GM21390 (cell line): ENCODE results near the gene FAM186B.
"Not testable (repeated sequence)": the region's sequence is repeated elsewhere in the genome, so short reads cannot be mapped to it uniquely, and the experiment has no call there.

ENCODE experiments used
- ATAC-seq: cut with Tn5 transposase; IDR thresholded peaks from one replicate; pipeline ENCODE4 v1.9.1; 2021; ENCODE audit not compliant: unreplicated experiment

FAM186B gene, protein sequence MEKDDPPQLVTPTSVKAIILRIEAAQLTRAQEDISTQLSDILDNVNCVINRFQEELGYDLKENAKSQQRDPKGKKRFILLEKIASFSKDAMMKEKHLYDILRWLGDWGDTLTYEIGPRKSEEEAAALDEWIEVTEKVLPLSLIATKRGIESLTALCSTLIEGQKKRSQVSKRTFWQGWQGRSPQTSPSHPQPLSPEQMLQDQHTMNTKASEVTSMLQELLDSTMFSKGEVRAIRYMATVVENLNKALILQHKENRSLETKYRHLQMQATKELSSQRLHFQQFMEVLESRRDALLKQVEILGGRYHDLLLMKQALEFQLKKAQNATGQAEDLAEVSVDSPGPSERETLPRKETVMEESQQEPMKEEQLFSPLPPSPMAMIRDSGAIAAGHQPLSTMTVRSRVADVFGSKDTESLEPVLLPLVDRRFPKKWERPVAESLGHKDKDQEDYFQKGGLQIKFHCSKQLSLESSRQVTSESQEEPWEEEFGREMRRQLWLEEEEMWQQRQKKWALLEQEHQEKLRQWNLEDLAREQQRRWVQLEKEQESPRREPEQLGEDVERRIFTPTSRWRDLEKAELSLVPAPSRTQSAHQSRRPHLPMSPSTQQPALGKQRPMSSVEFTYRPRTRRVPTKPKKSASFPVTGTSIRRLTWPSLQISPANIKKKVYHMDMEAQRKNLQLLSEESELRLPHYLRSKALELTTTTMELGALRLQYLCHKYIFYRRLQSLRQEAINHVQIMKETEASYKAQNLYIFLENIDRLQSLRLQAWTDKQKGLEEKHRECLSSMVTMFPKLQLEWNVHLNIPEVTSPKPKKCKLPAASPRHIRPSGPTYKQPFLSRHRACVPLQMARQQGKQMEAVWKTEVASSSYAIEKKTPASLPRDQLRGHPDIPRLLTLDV

GRCh38 chr12:49605539-49605938, at the start of gene FAM186B:
Gene FAM186B, minus strand, starts transcription at chr12:49605639. Its CDS starts 162 bp downstream, at chr12:49605477.
- ATAC-seq = not testable (repeated sequence)

- no peak for ATAC-seq
These were observed 49.3 kb upstream of the FAM186B start for GRCh38 chr12:49654715-49655114.

DNA sequence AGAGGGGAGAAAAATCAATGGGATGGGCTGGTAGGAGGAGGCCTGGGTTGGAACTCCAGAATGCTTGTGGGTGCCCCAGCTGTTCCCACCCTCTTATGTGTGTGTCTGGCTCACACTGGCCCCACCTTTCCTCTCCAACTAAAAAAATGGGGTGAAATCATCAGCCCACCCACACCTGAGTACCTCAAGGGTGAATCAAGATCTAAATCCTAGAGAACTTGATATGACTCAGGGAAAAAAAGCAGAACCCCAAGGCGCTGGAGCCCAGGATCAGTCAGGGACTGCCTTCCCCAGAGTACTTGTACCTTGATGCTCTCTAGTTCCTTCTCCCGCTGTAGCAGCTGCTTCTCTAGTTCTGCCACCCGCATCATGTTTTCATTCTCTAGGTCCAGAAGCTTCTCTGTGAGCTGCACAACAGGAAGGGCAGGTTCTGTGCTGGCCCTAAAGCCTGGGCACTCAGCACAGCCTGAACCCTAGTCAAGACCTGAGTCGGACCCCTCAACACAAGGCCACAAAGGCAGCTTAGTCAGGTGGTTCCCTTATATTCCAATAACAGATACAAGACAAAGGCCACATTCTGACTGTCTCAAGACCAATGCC, 47.6 kb upstream of the FAM186B start:
- ATAC-seq = no peak

DNA sequence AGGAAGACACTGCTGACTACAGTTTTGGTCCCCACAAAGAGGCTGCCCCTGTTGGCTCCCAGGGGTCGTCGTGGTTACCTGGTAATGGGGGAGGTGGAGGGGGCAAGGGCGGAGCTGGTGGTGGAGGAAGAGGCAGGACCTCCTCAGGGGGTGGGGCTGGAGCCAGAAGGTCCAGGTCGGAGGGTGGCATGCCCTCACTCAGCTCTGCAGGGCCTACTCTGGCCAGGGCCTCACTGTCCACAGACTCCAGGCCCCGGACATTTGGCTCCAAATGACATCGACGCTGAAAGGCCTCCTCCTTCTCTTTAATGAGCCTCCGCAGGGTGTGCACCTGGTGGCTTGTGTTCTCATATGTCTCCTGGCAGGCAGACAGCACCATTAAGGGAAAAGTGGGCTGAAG, 46.4 kb upstream of the FAM186B start:
- ATAC-seq = no peak

DNA sequence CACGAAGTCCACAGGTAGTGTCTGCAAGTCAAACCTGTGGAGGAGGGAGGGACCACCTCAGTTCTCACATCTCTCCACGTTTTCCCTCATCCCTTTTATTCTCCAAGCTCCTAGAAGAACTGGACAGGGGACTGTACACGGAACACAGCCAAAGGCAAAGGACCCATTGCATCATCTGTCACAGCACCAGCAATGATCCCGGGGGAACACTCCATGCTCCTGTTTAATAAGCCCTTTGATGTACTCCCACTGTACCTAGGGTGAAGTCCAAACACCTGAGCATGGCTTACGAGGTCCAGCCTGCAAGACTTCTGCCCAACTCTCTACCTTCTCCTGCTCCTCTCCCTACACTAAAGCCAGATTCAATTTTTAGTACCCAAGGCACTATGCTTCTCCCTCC, 44.5 kb upstream of the FAM186B start:
- ATAC-seq = no peak

DNA sequence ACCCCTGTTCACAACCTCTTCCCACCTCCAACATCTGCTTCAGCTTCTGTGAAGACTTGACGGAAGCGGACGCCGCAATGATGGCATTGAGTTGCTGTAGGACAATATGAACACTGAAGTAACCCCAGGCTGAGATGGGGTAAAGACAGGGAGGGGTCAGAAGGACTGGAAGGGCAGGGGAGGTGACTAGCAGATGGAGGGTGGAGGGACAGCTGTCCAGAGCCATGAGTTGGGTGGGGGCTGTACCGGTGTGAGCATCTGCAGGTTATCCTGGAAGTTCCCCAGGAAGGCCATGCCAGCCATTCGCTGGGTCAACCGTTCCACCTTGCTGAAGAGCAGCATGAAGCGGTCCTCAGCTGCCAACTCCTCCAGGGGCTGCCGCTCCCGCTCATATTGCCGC, 44.0 kb upstream of the FAM186B start:
- no peak for ATAC-seq

GRCh38 chr12:49648712-49649003, 43.2 kb upstream of the FAM186B start:
- no peak for ATAC-seq

GRCh38 chr12:49647827-49648711, 42.6 kb upstream of the FAM186B start:
- ATAC-seq = no peak

DNA sequence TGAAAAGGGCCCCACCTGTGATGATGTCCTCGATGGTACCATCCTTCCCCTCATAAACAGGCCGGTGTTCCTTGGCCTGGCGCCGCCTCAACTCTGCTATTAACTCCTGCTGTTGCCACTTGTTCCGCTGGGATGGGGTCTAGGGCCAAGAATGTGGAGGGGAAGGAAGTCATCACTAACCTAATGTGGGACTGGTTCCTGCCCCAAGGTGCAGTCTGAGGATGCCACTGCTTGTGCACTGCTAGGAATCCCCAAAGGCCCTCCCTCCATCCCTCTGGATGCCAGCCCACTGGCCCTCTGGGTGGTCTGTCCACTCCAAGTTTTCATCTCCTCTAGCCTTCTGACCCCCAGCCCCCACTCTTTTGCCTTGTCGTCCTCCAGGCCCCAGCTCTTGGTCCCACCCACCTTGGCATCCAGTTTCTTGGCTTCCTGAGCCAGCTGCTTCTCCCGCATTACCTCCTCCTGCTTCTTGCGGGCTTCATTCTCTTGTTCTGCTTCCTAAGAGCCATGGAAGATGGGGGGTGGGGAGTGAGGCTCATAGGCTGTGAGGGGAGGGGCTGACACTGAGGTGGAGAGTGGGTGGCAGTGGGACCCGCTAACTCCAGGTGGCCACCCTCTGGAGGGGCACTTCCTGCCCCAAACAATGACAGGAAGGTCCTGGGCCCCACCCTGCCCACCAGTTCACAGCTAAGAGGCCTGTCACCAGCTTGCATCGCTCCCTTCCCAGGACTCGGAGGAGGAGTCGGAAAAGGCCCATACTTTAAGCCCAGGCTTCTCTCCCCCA, 41.6 kb upstream of the FAM186B start:
- ATAC-seq = no peak

DNA sequence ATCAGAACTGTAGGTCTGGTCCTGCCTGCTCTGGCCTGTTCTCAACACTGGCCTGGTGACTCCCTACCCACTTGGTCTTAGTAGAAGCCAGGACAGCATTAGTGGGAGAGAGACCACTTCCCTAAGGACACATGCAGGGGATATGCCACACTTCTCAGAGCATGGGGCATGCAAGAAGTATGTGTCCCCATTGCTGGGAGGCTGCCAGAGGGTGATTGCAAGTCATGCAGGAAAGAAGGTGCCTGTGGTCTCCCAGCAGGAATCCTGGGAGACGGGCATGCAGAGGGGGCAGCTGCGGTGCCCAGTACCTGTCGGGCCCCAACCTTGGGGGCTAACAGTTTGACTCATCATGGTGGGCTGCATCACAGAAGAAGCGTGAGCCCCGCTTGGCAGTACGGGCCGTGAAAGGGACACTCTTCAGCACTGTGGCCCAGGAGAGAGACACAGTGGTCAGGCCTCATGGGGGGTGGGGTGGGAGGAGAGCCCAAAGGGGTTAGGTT, 40.9 kb upstream of the FAM186B start:
- no peak for ATAC-seq

DNA sequence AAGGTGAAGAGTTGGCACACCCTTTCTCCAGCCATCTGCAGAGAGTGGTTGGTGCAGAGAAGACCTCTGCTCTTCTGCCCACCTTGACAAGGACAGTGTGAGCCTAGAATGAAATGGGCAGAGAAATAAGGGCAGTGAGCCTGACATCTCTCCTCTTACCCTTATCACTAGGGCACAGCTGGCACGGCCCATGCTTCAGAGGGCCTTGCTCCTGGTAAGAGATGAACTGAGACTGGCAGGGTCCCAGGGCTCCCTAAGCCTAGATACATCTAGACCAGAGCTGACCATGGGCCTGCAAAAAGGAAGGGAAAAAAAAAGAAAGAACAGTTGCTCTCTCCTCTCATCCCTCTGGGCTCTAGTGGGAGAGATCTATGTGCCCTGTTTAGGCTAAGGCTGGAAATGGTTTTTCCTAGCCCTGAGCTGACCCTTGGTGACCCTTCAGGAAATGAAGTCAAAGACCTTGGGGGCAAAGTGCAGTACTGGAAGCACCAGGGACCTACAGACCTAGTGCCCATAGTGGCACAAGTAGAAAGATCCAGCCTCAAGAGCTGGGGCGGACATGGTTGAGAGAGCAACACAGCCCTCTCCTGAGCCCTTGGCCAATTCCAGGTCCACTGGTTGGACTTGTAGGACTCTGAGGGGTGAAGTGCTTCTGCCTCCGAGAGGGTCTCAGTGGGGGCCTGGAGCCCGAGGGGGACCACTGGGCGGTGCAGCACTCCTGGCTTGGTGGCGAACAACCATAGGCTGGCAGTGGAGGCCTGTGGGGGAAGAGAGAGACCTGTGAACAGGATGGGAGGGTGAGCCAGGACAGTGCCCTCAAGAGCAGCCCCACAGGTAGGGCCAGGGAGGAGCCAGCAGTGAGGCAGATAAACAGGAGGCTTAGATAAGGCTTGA, 40.0 kb upstream of the FAM186B start:
- ATAC-seq = no peak

DNA sequence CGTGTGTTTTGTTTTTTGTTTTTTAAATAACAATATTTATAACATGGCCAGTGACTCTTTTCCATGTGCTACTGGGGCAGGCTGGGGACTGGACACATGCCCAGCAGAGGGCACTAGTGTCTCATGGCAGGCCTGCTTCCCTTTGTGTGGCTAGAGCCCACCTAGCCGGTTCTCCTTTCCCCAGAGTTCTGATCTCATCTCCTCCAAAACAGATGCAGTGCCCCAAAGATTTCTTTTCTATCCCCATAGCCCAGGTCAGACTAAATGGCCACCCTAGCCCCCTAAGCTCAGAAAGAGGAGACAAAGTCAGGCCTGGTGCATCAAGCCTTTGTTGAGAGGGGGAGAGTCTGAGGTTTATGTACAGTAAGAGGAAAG, 39.2 kb upstream of the FAM186B start:
- ATAC-seq = no peak

- ATAC-seq = no peak
These were observed 38.7 kb upstream of the FAM186B start for GRCh38 chr12:49643961-49644619.

GRCh38 chr12:49643135-49643534, 37.7 kb upstream of the FAM186B start:
- no peak for ATAC-seq

DNA sequence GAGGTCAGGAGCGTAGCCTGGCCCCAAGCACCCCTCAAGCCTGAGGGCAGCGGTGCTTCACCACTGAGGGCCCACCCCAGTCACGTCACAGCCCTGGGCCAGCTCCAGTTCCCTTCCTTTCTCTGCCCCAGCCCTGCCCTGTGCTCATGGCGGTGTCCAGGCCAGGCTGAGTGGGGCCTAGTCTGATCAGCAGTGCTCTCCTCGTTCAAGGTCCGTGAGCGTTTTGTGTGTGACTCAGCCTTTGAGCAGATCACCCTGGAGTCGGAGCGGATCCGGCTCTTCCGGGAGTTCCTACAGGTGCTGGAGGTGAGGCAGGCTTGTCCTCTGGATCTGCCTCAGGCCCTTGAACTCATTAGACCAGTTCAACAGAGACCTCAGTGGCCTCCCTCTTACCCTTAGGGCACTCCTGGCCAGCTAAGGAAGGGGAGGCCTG, 36.9 kb upstream of the FAM186B start:
- no peak for ATAC-seq

- ATAC-seq = no peak
These were observed 36.4 kb upstream of the FAM186B start for GRCh38 chr12:49641748-49642369.

DNA sequence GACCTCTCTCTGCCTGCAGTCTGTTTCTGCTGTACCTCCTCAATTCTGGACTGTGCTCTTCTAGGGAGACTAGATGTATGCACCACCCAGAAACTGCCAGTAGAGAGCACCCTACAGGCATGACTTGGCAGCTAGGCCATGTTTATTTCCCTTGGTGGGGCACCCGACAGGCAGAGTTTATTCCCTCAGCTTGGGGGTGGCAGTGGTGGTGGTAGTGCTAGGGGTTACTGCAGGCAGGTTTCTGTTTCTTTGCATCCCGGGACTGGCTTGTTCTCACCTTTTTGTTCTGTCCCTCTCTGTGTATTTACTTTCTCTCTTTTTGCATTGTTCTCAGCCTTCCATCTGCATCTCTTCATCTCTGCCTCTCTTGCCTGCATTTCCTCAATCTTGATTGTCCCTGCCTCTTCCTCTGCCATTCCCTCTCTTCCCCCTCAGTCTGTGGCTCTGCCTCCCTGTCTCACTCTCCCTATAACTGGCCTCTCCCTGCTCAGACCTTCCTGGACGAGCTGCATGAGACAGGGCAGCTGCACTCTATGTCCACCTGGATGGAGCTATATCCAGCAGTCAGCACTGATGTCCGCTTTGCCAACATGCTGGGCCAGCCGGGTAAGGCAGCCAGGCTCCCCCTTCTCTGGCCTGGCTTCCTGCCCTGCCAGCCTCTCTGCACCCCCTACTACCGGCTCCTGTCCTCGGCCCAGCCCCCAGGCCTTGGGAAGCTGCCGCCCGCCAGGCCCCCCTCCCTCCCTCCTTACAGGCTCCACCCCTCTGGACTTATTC, 31.7 kb upstream of the FAM186B start:
- no peak for ATAC-seq
